GM21526 (cell line): ENCODE measurements around the gene ACOXL.

Experiments
- ATAC-seq: cut with Tn5 transposase; IDR thresholded peaks from one replicate; pipeline ENCODE4 v1.9.1; 2021; ENCODE audit warnings: moderate library complexity; ENCODE audit not compliant: unreplicated experiment, low FRiP score

Gene ACOXL

DNA sequence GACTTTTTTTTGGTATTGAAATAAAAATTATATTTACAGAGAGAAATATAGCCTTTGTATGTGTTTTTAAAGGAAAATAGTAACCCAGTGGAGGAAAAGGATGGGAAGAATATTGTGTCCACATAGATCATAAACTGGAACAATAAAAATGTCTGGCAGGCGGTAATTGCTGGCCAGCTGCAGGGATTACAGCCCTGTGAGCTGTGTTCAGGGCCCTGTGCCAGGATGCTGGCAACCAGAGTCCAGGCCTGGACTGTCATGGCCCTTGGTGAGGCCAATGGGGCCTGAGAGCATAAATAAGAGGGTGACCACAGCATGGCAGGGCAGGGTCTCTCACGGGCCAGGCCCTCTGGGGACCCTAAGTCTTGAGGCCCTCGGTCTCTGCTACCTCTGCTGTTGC, 171.2 kb downstream of the ACOXL start:
- ATAC-seq: no peak

GRCh38 chr2:110904116-110904778, 171.9 kb downstream of the ACOXL start:
- no peak for ATAC-seq

DNA sequence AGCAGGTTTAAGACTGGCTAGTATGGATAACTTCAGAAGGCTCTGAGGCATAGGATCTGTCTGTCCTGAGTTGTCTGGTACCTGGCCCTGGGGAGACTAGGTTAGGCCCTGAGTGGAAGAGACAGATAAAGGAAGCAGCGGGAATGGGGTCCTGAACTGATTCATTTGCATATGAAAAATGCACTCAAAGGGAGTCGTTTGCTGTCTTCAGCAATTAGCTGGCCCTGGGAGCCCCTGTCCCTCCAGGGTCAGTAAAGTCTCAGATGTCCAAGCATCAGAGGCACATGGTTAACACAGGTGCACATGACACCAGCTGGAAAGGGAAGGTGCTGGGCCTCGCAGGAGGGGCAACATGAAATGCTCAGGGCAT, 172.4 kb downstream of the ACOXL start:
- no peak for ATAC-seq

DNA sequence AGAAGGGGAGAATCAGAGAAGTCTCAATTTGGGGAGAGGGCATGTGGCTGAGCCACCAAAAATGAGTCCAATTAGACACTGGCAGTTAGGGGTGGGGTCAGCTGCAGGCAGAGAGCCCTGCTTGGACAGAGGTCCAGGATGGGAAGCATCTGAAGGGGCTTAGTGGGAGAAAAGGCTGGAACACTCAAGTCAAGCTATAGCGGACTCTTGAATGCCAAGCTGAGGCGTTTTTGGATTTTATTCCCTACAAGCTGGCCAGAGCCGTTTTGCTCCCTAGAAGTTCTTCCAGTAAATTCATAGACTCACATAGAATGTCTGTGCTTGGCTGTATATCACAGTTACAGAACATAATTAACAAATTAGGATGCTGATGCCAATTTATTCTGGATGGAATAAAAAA, 172.8 kb downstream of the ACOXL start:
- ATAC-seq: no peak

GRCh38 chr2:110906613-110907298, 174.4 kb downstream of the ACOXL start:
- no peak for ATAC-seq

- ATAC-seq: no peak
These were observed 177.1 kb downstream of the ACOXL start for GRCh38 chr2:110909501-110909900.

DNA sequence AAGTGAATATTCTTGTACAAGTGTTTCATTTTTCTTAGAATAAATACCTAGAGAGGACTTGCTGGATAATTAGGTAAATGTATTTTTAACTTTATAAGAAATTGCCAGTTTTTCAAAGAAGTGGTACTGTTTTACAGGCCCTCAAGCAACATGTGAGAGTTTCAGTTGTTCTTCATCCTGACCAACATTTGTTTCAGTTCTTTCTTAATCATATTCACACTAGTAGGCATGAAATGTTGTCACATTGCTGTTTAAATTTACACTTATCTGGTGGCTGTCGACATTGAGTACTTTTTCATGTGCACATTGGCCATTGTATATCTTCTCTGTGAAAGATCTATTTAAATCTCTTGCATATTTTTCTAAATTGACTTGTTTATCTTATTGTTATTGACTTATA, 178.1 kb downstream of the ACOXL start:
- ATAC-seq: no peak

DNA sequence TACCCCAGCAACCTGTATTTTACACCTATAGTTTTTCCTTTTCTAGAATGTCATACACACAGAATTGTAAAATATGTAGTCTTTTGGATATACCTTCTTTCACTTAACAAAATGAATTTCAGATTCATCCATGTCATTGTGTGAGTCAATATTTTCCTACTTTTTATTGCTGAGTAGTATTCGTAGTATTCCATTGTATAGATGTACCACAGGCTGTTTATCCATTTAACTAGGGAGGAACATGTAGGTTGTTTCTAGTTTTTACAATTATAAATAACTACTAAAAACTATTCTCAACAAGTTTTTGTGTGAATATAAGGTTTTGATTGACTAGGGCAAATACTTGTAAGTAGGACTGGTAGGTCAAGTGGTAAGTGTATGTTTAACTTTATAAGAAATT, 187.4 kb downstream of the ACOXL start:
- no peak for ATAC-seq

GRCh38 chr2:110925479-110925878, 193.1 kb downstream of the ACOXL start:
- ATAC-seq: no peak

DNA sequence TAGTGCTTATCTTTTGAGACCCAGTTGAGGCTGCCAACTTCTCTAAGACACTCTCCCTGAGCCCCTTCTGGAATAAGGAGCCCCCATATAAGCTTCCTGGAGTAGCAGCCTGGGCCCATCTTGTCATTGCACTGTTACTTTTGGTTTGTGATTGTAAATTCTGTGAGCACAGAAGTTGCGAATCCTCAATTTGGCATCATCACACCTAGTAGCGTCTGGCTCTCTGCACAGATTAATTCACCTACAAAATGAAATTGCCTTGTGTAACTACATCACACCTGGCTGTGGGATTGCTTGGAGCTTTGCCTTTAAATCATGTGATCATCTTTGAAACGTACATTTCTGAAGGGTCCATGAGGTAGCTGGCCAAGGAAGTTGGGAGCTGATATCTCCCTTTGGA, 195.2 kb downstream of the ACOXL start:
- no peak for ATAC-seq

GRCh38 chr2:110929528-110929927, 197.2 kb downstream of the ACOXL start:
- ATAC-seq: no peak

DNA sequence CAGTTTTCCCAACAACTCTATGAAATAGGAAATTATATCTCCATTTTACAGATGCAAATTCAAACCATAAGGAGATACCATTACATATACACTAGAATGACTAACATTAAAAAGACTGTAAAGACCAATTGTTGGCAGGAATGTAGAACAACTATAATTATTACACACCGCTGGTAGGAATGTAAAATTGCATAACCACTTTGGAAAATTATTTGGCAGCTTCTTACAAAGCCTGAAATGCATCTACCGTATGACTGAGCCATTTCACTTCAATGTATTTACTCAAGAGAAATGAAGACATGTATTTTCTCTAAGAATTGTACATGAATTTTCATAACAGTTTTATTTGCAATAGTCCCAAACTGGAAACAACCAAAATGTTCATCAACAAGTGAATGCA, 199.3 kb downstream of the ACOXL start:
- no peak for ATAC-seq

GRCh38 chr2:110933420-110933819, 201.0 kb downstream of the ACOXL start:
- no peak for ATAC-seq

DNA sequence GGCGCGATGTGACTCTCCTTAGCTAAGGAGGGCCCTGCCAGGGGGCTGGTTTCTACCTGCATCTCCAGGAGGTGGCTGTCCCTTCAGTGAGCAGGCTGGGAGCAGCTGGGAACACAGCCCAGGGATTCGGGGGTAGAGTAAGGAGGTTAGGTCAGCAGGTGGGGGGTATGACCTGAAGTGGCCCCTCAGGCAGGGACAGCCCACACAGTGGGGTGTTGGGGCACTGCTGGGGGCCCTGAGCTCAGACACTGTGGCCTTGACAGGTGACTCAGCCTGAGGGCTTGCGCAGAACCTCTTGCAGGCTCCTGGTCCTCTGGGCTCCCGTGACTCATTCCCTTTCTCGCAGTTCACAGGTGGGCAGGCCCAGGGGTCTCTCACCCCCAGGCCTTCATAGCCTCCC, 202.6 kb downstream of the ACOXL start:
- ATAC-seq: no peak

DNA sequence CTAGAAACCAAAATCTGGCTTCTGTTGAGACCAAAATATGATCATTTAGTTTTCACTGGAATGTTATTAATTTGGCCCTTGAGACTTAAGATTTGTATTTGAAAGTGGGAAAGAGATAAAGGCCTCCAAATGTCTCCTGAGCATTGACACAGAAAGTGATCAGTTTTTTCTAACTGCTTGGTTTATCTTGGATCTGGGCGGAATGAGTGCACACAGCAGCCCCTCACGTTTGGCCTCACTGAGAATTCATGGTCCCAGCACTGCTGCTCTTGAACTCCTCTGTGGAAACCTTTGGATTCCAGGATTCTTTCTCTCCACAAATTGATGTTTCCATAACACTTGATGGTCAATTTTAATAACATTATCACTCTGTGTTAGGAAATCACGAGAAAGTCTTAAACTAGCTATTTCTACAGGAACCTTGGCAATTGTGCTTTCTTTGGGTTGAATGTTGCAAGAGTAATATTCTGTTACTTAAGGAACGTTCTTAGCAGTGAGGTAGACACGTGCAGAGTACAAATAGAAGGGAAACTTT, 208.1 kb downstream of the ACOXL start:
- ATAC-seq: no peak

- no peak for ATAC-seq
These were observed 208.9 kb downstream of the ACOXL start for GRCh38 chr2:110941226-110941625.

DNA sequence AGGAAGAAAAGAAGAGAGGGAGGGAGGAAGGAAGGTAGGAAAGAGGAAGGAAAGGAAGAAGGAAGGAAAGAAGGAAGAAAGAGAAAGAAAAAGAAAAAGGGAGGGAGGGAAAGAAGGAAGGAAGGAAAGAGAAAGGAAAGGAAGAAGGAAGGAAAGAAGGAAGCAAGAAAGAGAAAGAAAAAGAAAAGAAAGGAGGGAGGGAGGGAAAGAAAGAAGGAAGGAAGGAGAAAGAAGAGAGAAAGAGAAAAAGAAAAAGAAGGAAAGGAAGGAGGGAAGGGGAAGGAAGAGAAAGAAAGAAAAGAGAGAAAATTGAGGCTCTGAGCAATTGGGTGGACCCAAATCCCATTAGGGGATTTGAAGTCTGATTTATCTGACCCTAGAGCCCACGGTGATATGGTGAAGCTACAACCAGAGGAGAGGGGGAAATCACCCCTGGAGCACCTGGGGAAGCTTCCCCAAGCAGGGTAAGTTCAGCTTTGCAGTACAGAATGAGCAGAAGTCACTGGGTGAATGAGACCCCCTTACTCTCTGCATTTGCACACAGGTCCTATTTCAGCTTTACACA, 210.8 kb downstream of the ACOXL start:
- no peak for ATAC-seq

- ATAC-seq: no peak
These were observed 214.5 kb downstream of the ACOXL start for GRCh38 chr2:110946902-110947301.

DNA sequence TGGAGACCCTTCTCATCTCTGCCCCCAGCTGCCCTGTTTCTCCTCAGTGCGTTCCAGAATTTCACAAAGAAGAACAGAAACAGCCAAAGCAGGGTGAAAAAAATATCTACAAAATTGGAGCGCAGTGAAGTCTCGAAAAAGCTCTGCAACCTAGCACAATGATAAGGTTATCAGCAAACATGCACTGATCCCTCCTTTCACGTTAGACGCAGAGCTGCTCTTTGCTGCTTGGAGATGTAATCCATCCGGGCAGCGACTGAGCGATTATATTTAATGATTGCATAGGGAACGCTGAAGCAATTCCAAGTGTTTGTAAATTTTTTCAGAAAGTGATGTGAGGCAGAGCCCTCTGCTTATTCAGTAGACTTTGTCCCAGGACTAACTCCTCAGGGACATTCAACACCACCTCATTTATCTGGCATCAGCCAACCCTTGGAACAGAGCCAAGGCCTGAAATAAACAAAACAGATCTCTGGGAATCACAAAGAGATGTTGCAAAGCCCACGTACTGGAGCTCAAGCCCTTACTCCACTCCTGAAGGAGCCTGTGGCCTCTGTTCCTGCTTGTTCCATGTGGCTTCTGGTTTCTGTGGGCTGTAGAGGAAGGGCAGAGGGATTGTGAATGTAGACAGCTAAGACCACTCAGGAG, 215.8 kb downstream of the ACOXL start:
- no peak for ATAC-seq

DNA sequence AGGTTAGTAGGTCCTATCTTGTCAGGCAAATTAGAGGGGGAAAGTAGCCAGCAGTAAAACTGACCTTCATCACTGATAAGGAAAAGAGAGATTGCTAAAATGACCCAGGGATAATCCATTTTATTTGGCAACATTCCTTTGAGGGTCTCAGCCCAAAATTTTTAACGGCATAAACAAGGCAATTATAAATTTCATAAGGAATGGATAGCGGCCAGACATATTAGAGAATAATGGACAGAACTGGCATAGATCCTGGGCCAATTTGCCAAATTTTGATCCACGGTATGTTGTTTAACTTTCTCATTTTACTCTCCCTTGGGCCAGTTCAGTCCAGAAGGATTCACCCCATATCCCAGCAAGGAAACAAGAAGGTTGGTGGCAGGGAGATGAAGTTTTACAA, 217.9 kb downstream of the ACOXL start:
- ATAC-seq: no peak

DNA sequence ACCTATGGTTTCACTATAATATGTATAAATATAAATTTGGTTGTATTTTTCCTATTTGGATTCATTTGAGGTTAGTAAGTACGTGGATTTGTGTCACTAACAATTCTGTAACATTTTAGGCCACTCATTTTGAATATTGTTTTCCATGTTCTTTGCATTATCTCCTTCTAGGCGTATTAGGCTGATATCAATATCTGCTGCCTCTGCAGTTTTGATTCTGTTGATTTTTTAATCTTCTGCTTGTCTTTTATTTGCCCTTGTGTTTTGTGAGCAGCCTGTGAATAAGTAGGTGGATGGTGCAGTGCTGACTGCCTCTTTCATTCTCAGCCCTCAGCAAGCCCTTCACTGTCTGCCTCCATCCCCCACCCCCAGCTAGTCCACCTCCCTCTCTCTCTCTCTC, 222.7 kb downstream of the ACOXL start:
- ATAC-seq: no peak
